EL (cell line): Measurements from ENCODE around the gene TIGD6.
A peak's percentile ranks its signal among the peaks of the same experiment; 100 is the strongest.
"Not testable (repeated sequence)": the region's sequence is repeated elsewhere in the genome, so short reads cannot be mapped to it uniquely, and the experiment has no call there.

Experiments used
- DNase-seq: peaks from one replicate; pipeline ENCODE4 v3.0.0-alpha.2; 2016

TIGD6 gene

GRCh38 chr5:150000256-150000989 is at the start of gene TIGD6, which contains the start of gene HMGXB3:
Gene TIGD6 (minus strand): TSS chr5:150000654. CDS start chr5:149996348, 4,306 bp downstream.
Gene HMGXB3 (plus strand): TSS chr5:150000739. CDS start chr5:150004853, 4,114 bp downstream.
- peak; percentile 96 for DNase-seq

- DNase-seq = no peak
These were observed 45.6 kb upstream of the TIGD6 start for GRCh38 chr5:150046031-150046430.

- DNase-seq = no peak
These were observed 45.1 kb upstream of the TIGD6 start for GRCh38 chr5:150045549-150045948.

- no peak for DNase-seq
These were observed 44.3 kb upstream of the TIGD6 start for GRCh38 chr5:150044712-150045111.

GRCh38 chr5:150044329-150044681 is 43.9 kb upstream of the TIGD6 start:
- peak; percentile 77 for DNase-seq

GRCh38 chr5:150043657-150044328 is 43.3 kb upstream of the TIGD6 start:
- no peak for DNase-seq

- no peak for DNase-seq
These were observed 42.0 kb upstream of the TIGD6 start for GRCh38 chr5:150042459-150042858.

- DNase-seq = no peak
These were observed 38.1 kb upstream of the TIGD6 start for GRCh38 chr5:150038547-150038946.

GRCh38 chr5:150036513-150036912 is 36.1 kb upstream of the TIGD6 start:
- DNase-seq = peak; percentile 100

GRCh38 chr5:150035139-150035895 is 34.9 kb upstream of the TIGD6 start:
- DNase-seq = no peak

GRCh38 chr5:150034662-150035061 is 34.2 kb upstream of the TIGD6 start:
- DNase-seq = peak; percentile 74

GRCh38 chr5:150033334-150033733 is 32.9 kb upstream of the TIGD6 start:
- no peak for DNase-seq

- DNase-seq = not testable (repeated sequence)
These were observed 27.6 kb upstream of the TIGD6 start for GRCh38 chr5:150028047-150028446.

GRCh38 chr5:150026682-150027172 is 26.3 kb upstream of the TIGD6 start:
- DNase-seq = no peak

GRCh38 chr5:150024346-150024984 is 24.0 kb upstream of the TIGD6 start:
- DNase-seq = no peak

- DNase-seq = no peak
These were observed 22.7 kb upstream of the TIGD6 start for GRCh38 chr5:150023136-150023535.

GRCh38 chr5:150022681-150023080 is 22.2 kb upstream of the TIGD6 start:
- DNase-seq = no peak

- DNase-seq = peak; percentile 87
These were observed 21.7 kb upstream of the TIGD6 start for GRCh38 chr5:150022158-150022531.

- no peak for DNase-seq
These were observed 21.2 kb upstream of the TIGD6 start for GRCh38 chr5:150021491-150022157.

GRCh38 chr5:150020249-150020648 is 19.8 kb upstream of the TIGD6 start:
- no peak for DNase-seq

GRCh38 chr5:150017226-150018005 is 17.0 kb upstream of the TIGD6 start:
- DNase-seq = peak; percentile 71

- no peak for DNase-seq
These were observed 16.1 kb upstream of the TIGD6 start for GRCh38 chr5:150016537-150016936.
